T-helper 22 cell (primary cell): ENCODE measurements around the gene NUBP1.

ENCODE experiments used
- DNase-seq: peaks from one replicate; pipeline ENCODE4 v3.0.0-alpha.2; 2020; ENCODE audit warnings: low read depth

Gene NUBP1

GRCh38 chr16:10806698-10807097 is 63.1 kb downstream of the NUBP1 start:
- DNase-seq, result no peak

DNA sequence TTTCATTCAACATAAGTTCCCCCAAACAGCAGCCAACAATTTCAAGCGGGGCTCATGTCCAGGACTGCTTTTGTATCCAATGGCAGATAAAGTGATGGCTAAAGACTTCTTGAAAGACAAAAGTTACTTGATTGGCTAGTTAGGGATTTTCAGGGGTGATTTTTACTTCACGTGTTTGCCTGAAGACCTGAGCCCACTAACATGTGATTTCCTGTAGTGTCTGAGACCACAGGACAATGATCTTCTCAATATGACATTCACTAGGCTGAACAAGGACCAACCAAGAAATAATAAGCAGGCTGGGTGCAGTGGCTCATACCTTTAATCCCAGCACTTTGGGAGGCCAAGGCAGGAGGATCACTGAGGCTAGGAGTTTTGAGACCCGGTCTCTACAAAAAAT is 64.6 kb downstream of the NUBP1 start:
- no peak for DNase-seq

GRCh38 chr16:10808850-10809249 is 65.2 kb downstream of the NUBP1 start:
- no peak for DNase-seq

DNA sequence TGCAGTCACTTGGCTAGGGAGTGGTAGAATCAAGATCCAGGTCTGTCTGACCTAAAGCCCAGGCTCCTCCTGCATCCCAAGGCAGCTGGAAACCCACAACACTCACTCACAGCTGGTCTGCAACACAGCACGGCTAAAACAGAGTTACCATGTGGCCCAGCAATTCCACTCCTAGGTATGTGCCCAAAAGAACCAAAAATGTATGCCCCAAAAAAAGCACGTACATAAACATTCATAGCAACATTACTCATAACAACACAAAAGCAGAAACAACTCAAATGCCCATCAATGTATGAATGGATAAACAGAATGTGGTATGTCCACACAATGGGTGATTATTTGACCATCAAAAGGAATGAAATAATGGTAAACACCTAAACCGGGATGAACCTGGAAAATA is 66.1 kb downstream of the NUBP1 start:
- no peak for DNase-seq

DNA sequence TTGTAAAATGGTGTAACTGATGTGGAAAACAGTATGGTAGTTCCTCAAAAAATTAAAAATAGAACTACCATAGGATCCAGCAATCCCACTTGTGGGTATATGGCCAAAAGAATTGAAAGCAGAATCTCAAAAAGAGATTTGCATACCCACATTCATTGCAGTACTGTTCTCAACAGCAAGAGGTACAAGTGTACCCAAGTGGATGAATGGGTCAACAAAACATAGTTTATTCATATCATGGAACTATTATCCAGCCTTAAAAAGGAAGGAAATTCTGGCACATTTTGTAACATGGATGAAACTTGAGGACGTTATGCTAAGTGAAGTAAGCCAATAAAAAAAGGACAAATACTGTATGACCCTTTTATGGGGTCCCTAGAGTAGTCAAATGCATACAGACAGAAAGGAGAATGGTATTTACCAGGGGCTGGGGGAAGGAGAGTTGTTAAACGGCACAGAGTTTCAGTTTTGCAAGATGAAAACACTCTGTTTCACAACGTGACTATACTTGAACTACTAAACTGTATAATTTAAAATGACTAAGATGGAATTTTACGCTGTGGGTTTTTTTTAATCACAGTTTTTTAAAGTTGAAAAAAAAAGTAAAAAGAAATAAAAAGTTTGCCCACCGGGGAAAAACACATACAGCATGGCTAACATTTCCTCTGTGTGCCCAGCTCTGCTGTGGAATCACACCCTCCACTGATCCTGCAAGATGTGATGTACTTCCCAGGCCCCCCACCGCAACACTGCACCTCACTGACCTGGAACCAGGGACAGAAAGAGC is 68.9 kb downstream of the NUBP1 start:
- no peak for DNase-seq

DNA sequence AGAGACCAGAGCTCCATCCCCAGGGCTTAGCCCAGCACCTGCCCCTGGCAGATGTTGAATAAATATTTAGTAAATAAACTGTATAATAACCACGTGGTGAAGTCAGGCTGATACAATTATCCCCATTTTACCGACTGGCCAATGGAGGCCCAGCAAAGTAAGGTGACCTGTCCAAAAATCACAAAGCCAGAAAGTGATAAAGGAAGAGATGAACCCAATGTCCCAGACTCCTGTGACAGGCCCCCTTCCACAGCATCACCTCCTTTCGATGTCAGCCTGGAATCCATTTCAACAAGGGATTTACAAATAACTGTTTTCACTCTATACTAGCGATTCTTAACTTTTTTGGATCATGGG is 69.4 kb downstream of the NUBP1 start:
- DNase-seq, result no peak

DNA sequence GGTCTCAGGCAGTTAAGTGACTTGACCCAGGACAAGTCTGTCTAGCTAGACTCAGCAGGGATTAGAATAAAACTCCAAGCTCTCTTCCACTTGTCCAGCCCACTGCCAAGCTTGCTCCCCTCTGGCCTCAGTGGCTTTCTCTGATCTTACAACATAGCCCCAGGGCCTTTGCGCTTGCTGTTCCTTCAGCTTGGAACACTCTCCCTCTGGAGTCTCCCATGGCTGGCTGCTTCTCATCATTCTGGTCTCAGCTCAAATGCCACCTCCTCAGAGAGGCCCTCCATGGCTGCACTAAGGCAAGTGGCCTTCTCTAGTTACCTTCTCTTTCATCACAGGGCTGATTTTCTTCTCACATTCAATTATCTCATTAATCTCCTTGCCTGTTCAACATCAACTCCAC is 73.9 kb downstream of the NUBP1 start:
- no peak for DNase-seq

DNA sequence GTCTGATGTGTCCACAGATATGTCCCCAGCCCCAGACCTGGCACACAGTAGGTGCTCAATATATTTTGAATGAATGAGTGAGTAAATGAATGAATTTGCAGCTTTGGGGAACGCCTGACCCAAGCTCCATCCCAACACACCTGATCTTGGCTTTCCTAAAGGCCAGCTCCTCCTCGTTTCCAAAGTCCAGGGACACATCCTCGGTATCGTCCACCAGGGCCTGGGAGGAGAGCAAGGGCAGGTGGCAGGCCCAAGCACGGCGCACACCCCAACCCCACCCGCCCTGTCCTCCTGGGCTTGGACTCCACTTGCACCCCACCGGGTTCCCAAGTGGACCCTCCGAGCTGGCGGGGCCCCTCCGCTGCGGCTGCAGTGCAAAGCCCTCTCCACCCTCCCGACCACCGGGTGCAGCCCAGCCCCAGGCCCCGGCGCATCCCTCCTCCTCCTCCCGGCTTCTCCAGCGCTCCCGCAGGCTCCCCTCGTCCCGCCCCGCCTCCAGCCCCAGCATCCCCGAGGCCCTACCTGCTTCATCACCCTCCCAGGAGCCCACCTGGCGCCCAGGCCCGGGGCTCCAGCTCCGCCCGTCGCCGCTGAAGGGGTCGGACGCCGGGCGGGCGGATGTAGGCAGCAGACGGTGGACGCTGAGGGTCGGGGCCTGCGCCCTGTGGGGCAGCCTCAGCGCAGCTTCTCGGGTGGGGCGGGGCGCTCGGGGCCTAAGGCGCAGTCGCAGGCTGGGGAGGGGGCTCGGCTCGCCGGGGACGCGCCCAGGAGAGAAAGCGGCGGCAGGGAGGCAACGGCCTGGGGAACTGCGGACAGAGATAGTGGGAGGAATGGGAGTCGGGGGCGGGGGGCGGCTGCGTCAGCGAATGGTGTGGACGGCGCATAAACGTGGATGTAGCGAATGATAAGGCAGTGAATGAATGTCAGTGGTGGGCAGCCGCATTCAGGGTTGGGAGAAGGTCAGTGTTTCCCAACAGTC is 74.6 kb downstream of the NUBP1 start, which contains the start of gene TVP23A:
TSS of gene TVP23A (minus strand) at position 832 of the 979 bp plus-strand sequence. CDS start at position 531, 301 bp downstream.
- DNase-seq, result no peak
